SK-N-SH (cell line): ENCODE measurements around the gene SPATA2. TPM values are rescaled to one million over a fixed set of nuclear protein-coding genes. Genes with fewer than 3 reads are reported as not detected.

ENCODE experiments used
- CTCF ChIA-PET: fragments of 300-600, 350-600 bp; formaldehyde crosslinking; extraction: SDS; loops from one replicate; lab custom pipeline; 2021; lab: Yijun Ruan, JAX
- POLR2A ChIA-PET: fragments of 350-600 bp; sonication (Branson Sonifier 250); formaldehyde crosslinking; extraction: SDS; loops from one replicate; lab custom pipeline; 2020; ENCODE audit warnings: antibody characterized with exemption, inconsistent platforms; lab: Yijun Ruan, JAX
- DNase-seq: peaks from one replicate; pipeline ENCODE4 v3.0.0; 2012
- H2AFZ ChIP-seq: fragments of 200-600 bp; sonication (generic); 2 replicates; pipeline ENCODE4 v1.8.1; 2016; ENCODE audit warnings: antibody characterized with exemption, mild to moderate bottlenecking, low read depth
- H3F3A ChIP-seq: fragments of 200-600 bp; sonication (generic); replicated peaks from 2 replicates; pipeline ENCODE3; 2016; ENCODE audit warnings: antibody characterized with exemption, mild to moderate bottlenecking; ENCODE audit not compliant: insufficient read depth
- H3K27ac ChIP-seq, 2 experiments: fragments of 200-500 bp in 1 of 2; fragments of 200-600 bp in 1 of 2; sonication (Bioruptor generic) in 1 of 2; sonication (generic), shearing (Covaris generic) in 1 of 2; 2 replicates each; pipeline versions ENCODE4 v1.5.1 to v1.6.1; 2014 to 2016; ENCODE audit warnings: low read depth in 2 of 2, inconsistent platforms in 1 of 2, low read length in 1 of 2, mild to moderate bottlenecking in 1 of 2, mixed read lengths in 1 of 2
- H3K27me3 ChIP-seq: fragments of 200-600 bp; sonication (generic), shearing (Covaris generic); 2 replicates; pipeline ENCODE4 v1.6.1; 2016; ENCODE audit warnings: mixed run types; ENCODE audit not compliant: insufficient read depth
- H3K36me3 ChIP-seq, 2 experiments: fragments of 200-500 bp in 1 of 2; fragments of 200-600 bp in 1 of 2; sonication (Bioruptor generic) in 1 of 2; sonication (generic) in 1 of 2; replicated peaks in 1 of 2; 2 replicates each; pipeline versions ENCODE3 to v1.5.1; 2014 to 2016; ENCODE audit warnings: low read length in 1 of 2, mild to moderate bottlenecking in 1 of 2; ENCODE audit not compliant: insufficient read depth in 2 of 2, control insufficient read depth in 1 of 2
- H3K4me1 ChIP-seq, 2 experiments: fragments of 200-500 bp in 1 of 2; fragments of 200-600 bp in 1 of 2; sonication (Bioruptor generic) in 1 of 2; sonication (generic), shearing (Covaris generic) in 1 of 2; 2 replicates each; pipeline versions ENCODE4 v1.5.1 to v1.6.1; 2014 to 2016; ENCODE audit warnings: low read depth in 1 of 2, low read length in 1 of 2, mixed run types in 1 of 2; ENCODE audit not compliant: insufficient read depth in 2 of 2, control insufficient read depth in 1 of 2
- H3K4me2 ChIP-seq: fragments of 200-600 bp; sonication (generic), shearing (Covaris generic); 2 replicates; pipeline ENCODE4 v1.6.1; 2017; ENCODE audit warnings: mixed run types
- H3K4me3 ChIP-seq, 2 experiments: fragments of 200-500 bp in 1 of 2; fragments of 200-600 bp in 1 of 2; sonication (Bioruptor generic) in 1 of 2; sonication (generic), shearing (Covaris generic) in 1 of 2; 2 replicates each; pipeline versions ENCODE4 v1.5.1 to v1.8.1; 2014 to 2016; ENCODE audit warnings: low read depth in 2 of 2, inconsistent platforms in 1 of 2, low read length in 1 of 2, mild to moderate bottlenecking in 1 of 2, mixed read lengths in 1 of 2, moderate library complexity in 1 of 2
- H3K79me2 ChIP-seq: fragments of 200-600 bp; sonication (generic); 2 replicates; pipeline ENCODE4 v1.8.1; 2017; ENCODE audit warnings: mild to moderate bottlenecking; ENCODE audit not compliant: insufficient read depth
- H3K9ac ChIP-seq: fragments of 200-600 bp; sonication (generic); 2 replicates; pipeline ENCODE4 v1.6.1; 2017; ENCODE audit warnings: mixed run types
- H3K9me2 ChIP-seq: fragments of 200-600 bp; sonication (generic); 2 replicates; pipeline ENCODE4 v1.6.1; 2017; ENCODE audit warnings: mixed run types
- H3K9me3 ChIP-seq: fragments of 200-600 bp; sonication (generic); 2 replicates; pipeline ENCODE4 v1.6.1; 2017; ENCODE audit warnings: mixed run types, mild to moderate bottlenecking, moderate library complexity
- H4K20me1 ChIP-seq: fragments of 200-600 bp; sonication (generic); 2 replicates; pipeline ENCODE4 v1.6.1; 2017; ENCODE audit warnings: mild to moderate bottlenecking, mixed run types; ENCODE audit not compliant: insufficient read depth
- CHD2 ChIP-seq: fragments of 150-350 bp; IDR thresholded peaks from 2 replicates; pipeline ENCODE4 v1.6.1; 2018; ENCODE audit warnings: low read length; ENCODE audit not compliant: partially characterized antibody
- FOXJ3 ChIP-seq: sonication (generic); formaldehyde crosslinking; IDR thresholded peaks from 2 replicates; pipeline ENCODE4 v1.5.1; 2020; ENCODE audit warnings: mild to moderate bottlenecking, missing genetic modification reagents
- FOXM1 ChIP-seq: IDR thresholded peaks from 2 replicates; pipeline ENCODE4 v1.4.0; 2012; ENCODE audit warnings: low read depth, mild to moderate bottlenecking
- GABPA ChIP-seq: IDR thresholded peaks from 2 replicates; pipeline ENCODE4 v1.4.0; 2012; ENCODE audit warnings: low read depth, mild to moderate bottlenecking
- MEF2A ChIP-seq: IDR thresholded peaks from 2 replicates; pipeline ENCODE4 v1.4.0; 2012; ENCODE audit warnings: low read depth, borderline replicate concordance
- MXI1 ChIP-seq: IDR thresholded peaks from 2 replicates; pipeline ENCODE4 v1.6.1; 2012; ENCODE audit warnings: mild to moderate bottlenecking, low read depth, low read length, improper control_type of control experiment
- POLR2AphosphoS5 ChIP-seq: IDR thresholded peaks from 2 replicates; pipeline ENCODE4 v1.6.1; 2012; ENCODE audit warnings: low read depth, low read length
- RAD21 ChIP-seq: IDR thresholded peaks from 2 replicates; pipeline ENCODE4 v1.6.1; 2012; ENCODE audit warnings: mild to moderate bottlenecking, low read length
- RCOR1 ChIP-seq: fragments of 150-350 bp; IDR thresholded peaks from 2 replicates; pipeline ENCODE4 v1.6.1; 2017; ENCODE audit warnings: antibody characterized with exemption, low read length
- REST ChIP-seq: IDR thresholded peaks from 2 replicates; pipeline ENCODE4 v1.6.1; 2012; ENCODE audit warnings: mild to moderate bottlenecking, low read depth, low read length, moderate library complexity
- RXRA ChIP-seq: IDR thresholded peaks from 2 replicates; pipeline ENCODE4 v1.4.0; 2012; ENCODE audit warnings: low read depth, mild to moderate bottlenecking, borderline replicate concordance
- SIN3A ChIP-seq: IDR thresholded peaks from 2 replicates; pipeline ENCODE4 v1.6.1; 2012; ENCODE audit warnings: low read depth, mild to moderate bottlenecking, low read length, moderate library complexity, borderline replicate concordance
- TAF1 ChIP-seq: IDR thresholded peaks from 2 replicates; pipeline ENCODE4 v1.6.1; 2012; ENCODE audit warnings: low read depth, mild to moderate bottlenecking, low read length, moderate library complexity, borderline replicate concordance
- USF1 ChIP-seq: IDR thresholded peaks from 2 replicates; pipeline ENCODE4 v1.4.0; 2012; ENCODE audit warnings: low read depth, borderline replicate concordance
- USF2 ChIP-seq: fragments of 150-350 bp; IDR thresholded peaks from 2 replicates; pipeline ENCODE4 v1.6.1; 2017; ENCODE audit warnings: antibody characterized with exemption, low read length, low read depth, borderline replicate concordance
- YY1 ChIP-seq: IDR thresholded peaks from 2 replicates; pipeline ENCODE4 v1.4.0; 2012; ENCODE audit warnings: low read depth, mild to moderate bottlenecking
- WGBS: methylation state at CpG from one replicate; pipeline ENCODE4 v1.1.6; 2017; ENCODE audit warnings: low lambda C conversion rate; 5-methylcytosine and 5-hydroxymethylcytosine counted together
- polyA plus RNA-seq, 3 experiments: library from polyadenylated mRNA; depleted of rRNA; stranded (reverse); fragments of >200 nt; gene quantifications; 2 replicates each; pipeline ENCODE4 v1.2.3, GENCODE V29; 2012

SPATA2 gene
- polyA plus RNA-seq, 1 of the 3 experiments (the other 2 are of a cell fraction): 7.2 TPM

GRCh38 chr20:49872056-49872455, 43.3 kb downstream of the SPATA2 start:
- Histone ChIP-seq H3K4me1 (no peaks in the 10 kb centered on the region; a peak in 1 of 4 replicates), H3K4me3 (no peak overlapping the region), H4K20me1 (no peaks in the 10 kb centered on the region), H3K9me3 (no peaks in the 10 kb centered on the region), H3K27ac (no peak overlapping the region), H2AFZ (no peak overlapping the region), H3K36me3 (peaks cover 4 to 5% of the 10 kb centered on the region in 2 experiments), H3K27me3 (no peaks in the 10 kb centered on the region), H3K79me2 (no peaks in the 10 kb centered on the region), H3K9ac (no peak overlapping the region), H3K4me2 (no peak overlapping the region), H3F3A (no peaks in the 10 kb centered on the region), H3K9me2 (no peaks in the 10 kb centered on the region)
- ChIA-PET CTCF (interaction anchor here (0.8 to 1.5 kb wide), 3 partner anchors 16 to 262 kb away, joined by 3 to 5 read pairs (median 3); no protein-coding TSS in a partner anchor), POLR2A (no interaction called here)
- WGBS: 100% methylated on average over 1 of the region's 1 CpG
- DNase-seq: no peak
- TF ChIP-seq FOXJ3 (CRISPR knock-in tag) (no peak), SIN3A (no peak), GABPA (no peak), USF1 (no peak), TAF1 (no peak), MXI1 (no peak), MEF2A (no peak), RXRA (no peak), FOXM1 (no peak), YY1 (no peak), USF2 (no peak), CHD2 (no peak), RAD21 (no peak), REST (no peak), POLR2AphosphoS5 (no peak), RCOR1 (no peak)
